Panc1 (cell line): ENCODE measurements around the gene FARS2. TPM values are rescaled to one million over a fixed set of nuclear protein-coding genes. Genes with fewer than 3 reads are reported as not detected.

Experiments
- ATAC-seq: fragments of 200-7000 bp; cut with Tn5 transposase; 2 replicates; pipeline ENCODE4 v1.9.1; 2020; ENCODE audit warnings: mild to moderate bottlenecking, moderate library complexity
- BruUV-seq: library from RNA; stranded (reverse); fragments of 400-500 nt; replicated peaks from 2 replicates; lab custom pipeline; 2021; lab: Mats Ljungman, UMichigan
- CTCF ChIA-PET: fragments of 300-600 bp; sonication (Branson Sonifier 250); formaldehyde crosslinking; loops from one replicate; lab custom pipeline; 2022; ENCODE audit warnings: antibody characterized with exemption; lab: Charles Lee
- POLR2A ChIA-PET: fragments of 300-600 bp; sonication (Branson Sonifier 250); formaldehyde crosslinking; loops from one replicate; lab custom pipeline; 2022; ENCODE audit warnings: antibody characterized with exemption; lab: Charles Lee
- DNase-seq: peaks from one replicate; pipeline ENCODE4 v3.0.0-alpha.2; 2010; ENCODE audit warnings: low read depth, low spot score
- H3K27ac ChIP-seq: 2 replicates; pipeline ENCODE4 v1.5.1; 2011; ENCODE audit warnings: mild to moderate bottlenecking, low read length, inconsistent platforms
- H3K27me3 ChIP-seq: fragments of 200-500 bp; sonication (Bioruptor generic); 2 replicates; pipeline ENCODE4 v1.6.0; 2014; ENCODE audit warnings: low read length, inconsistent platforms; ENCODE audit not compliant: control insufficient read depth, insufficient read depth
- H3K36me3 ChIP-seq: fragments of 200-500 bp; sonication (Bioruptor generic); 2 replicates; pipeline ENCODE4 v1.5.1; 2014; ENCODE audit warnings: inconsistent platforms, mild to moderate bottlenecking, low read length, moderate library complexity; ENCODE audit not compliant: control insufficient read depth, insufficient read depth
- H3K4me1 ChIP-seq: 2 replicates; pipeline ENCODE4 v1.5.1; 2011; ENCODE audit warnings: inconsistent platforms, mild to moderate bottlenecking, low read length, moderate library complexity; ENCODE audit not compliant: control insufficient read depth, insufficient read depth
- H3K4me3 ChIP-seq, 2 experiments: 2 replicates each; pipeline ENCODE4 v1.5.1; 2011 to 2012; ENCODE audit warnings: low read depth in 2 of 2, low read length in 2 of 2, mild to moderate bottlenecking in 2 of 2, inconsistent platforms in 1 of 2, moderate library complexity in 1 of 2
- H3K9me3 ChIP-seq: fragments of 200-500 bp; sonication (Bioruptor generic); 2 replicates; pipeline ENCODE4 v1.5.1; 2014; ENCODE audit warnings: low read depth, mild to moderate bottlenecking, inconsistent platforms, low read length, moderate library complexity; ENCODE audit not compliant: control insufficient read depth, insufficient read depth
- CTCF ChIP-seq: fragments of 450-650 bp; IDR thresholded peaks from 2 replicates; pipeline ENCODE4 v1.5.1; 2017; ENCODE audit warnings: mild to moderate bottlenecking
- POLR2AphosphoS5 ChIP-seq: IDR thresholded peaks from 2 replicates; pipeline ENCODE4 v1.6.1; 2012; ENCODE audit warnings: mild to moderate bottlenecking, low read depth, low read length, moderate library complexity
- REST ChIP-seq, 2 experiments: IDR thresholded peaks; 2 replicates each; pipeline ENCODE4 v1.6.1; 2011 to 2012; ENCODE audit warnings: low read depth in 2 of 2, control low read depth in 1 of 2, low read length in 1 of 2, mild to moderate bottlenecking in 1 of 2, moderate library complexity in 1 of 2; ENCODE audit not compliant: insufficient read depth in 1 of 2
- SIN3A ChIP-seq: IDR thresholded peaks from 2 replicates; pipeline ENCODE4 v1.6.1; 2012; ENCODE audit warnings: low read depth, mild to moderate bottlenecking, low read length, moderate library complexity, borderline replicate concordance; ENCODE audit not compliant: insufficient read depth
- TCF7L2 ChIP-seq: IDR thresholded peaks from 2 replicates; pipeline ENCODE4 v1.6.1; 2011; ENCODE audit warnings: mild to moderate bottlenecking, low read depth, low read length, inconsistent platforms
- in situ Hi-C: cut with HindIII; loops from 2 replicates; pipeline ENCODE4 v1.10.0; 2016; ENCODE audit warnings: low sequenced_read_pairs, low pct_unique_long_range_greater_than_20kb
- intact Hi-C: fragments of 100-400 bp; cut with micrococcal nuclease; formaldehyde crosslinking; loops from one replicate; pipeline ENCODE4 v1.10.0; 2022; ENCODE audit not compliant: unreplicated experiment
- total RNA-seq: library from RNA; stranded (reverse); gene quantifications from one replicate; pipeline ENCODE4 v1.2.1, GENCODE V29; 2021; ENCODE audit not compliant: unreplicated experiment

FARS2 gene
- total RNA-seq, 1 experiment from 2014 or later: 12.8 TPM

GRCh38 chr6:5736016-5736738 lies 474.9 kb downstream of the FARS2 start:
- H3K36me3 ChIP-seq: no peaks in the 10 kb centered on the region
- no peak for ATAC-seq
- CTCF ChIA-PET: no interaction called here
- no peaks in the 10 kb centered on the region for H3K4me1 ChIP-seq
- H3K27ac ChIP-seq: no peak overlapping the region
- H3K27me3 ChIP-seq: no peaks in the 10 kb centered on the region
- intact Hi-C loops: no loop called here
- no peaks in the 10 kb centered on the region for H3K9me3 ChIP-seq
- POLR2A ChIA-PET: no interaction called here
- no TSS peak for BruUV-seq
- in situ Hi-C loops: no loop called here
- TF ChIP-seq TCF7L2 (no peak), CTCF (no peak), SIN3A (no peak), POLR2AphosphoS5 (no peak), REST (IDR thresholded peaks at IDR 0.05; ENCODE audit: insufficient read depth in 1 of 2, low read depth in 2 of 2, low read length in 1 of 2) (no peak)
- DNase-seq: no peak
- no peak overlapping the region for H3K4me3 ChIP-seq

GRCh38 chr6:5737460-5737859 lies 476.1 kb downstream of the FARS2 start:
- Histone ChIP-seq H3K27me3 (no peaks in the 10 kb centered on the region), H3K4me1 (no peaks in the 10 kb centered on the region), H3K27ac (no peak overlapping the region), H3K4me3 (no peak overlapping the region), H3K36me3 (no peaks in the 10 kb centered on the region), H3K9me3 (no peaks in the 10 kb centered on the region)
- TF ChIP-seq TCF7L2 (no peak), CTCF (no peak), SIN3A (no peak), POLR2AphosphoS5 (no peak)
- ATAC-seq (no peak), DNase-seq (no peak)
- in situ Hi-C loops: no loop called here
- POLR2A ChIA-PET: no interaction called here
- intact Hi-C loops: no loop called here
- CTCF ChIA-PET: no interaction called here
- no TSS peak for BruUV-seq
